ENCODE measurements around the gene DNMT3L. TPM values are rescaled to one million over a fixed set of nuclear protein-coding genes. Genes with fewer than 3 reads are reported as not detected.
"Not testable (repeated sequence)": the region's sequence is repeated elsewhere in the genome, so short reads cannot be mapped to it uniquely, and the experiment has no call there.

Gene DNMT3L
- total RNA-seq, 2 experiments from 2014 or later = not detected

DNA sequence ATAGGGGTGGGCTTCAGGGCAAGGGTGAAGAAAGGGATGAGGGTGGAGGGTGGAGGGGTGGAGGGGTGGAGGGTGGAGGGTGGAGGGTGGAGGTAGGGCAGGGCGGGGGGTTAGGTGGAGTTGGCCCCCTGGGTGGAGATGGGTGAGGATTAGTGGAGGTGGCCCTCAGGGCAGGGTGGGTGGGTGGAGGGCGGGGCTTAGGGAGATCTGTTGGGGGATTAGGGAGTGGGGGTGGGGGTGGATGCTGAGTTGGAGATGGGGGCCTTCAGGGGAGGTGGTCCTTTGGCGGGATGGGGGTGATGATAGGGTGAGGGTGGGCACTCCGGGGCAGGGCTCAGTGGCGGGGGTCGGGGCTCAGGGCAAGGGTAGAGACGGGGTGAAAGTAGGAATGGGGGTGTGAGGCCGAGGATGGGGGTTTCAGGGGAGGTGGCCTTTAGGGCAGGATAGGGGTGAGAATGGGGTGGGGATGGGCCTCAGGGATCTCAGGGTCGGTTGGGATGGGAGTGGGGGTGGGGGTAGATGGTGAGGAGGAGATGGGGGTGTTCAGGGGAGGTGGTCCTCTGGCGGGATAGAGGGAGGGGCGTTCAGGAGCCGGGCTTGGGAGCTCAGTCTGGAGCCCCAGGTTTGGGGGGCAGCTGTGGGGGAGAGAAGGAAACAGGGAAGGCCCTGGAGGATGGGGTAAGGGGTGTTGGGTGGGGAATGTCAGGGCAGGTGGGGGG, 800 bp upstream of the DNMT3L start:
- Mint-ChIP-seq H3K36me3 (ENCODE audit: low read depth) (no peaks in the 10 kb centered on the region), H3K27ac (no peak overlapping the region), H3K27me3 (peaks cover 3% of the 10 kb centered on the region), H3K4me1 (no peaks in the 10 kb centered on the region), H3K9me3 (no peaks in the 10 kb centered on the region), H3K4me3 (no peak overlapping the region)
- CTCF ChIA-PET = no interaction called here
- no peak for DNase-seq
- POLR2A ChIA-PET = no interaction called here

DNA sequence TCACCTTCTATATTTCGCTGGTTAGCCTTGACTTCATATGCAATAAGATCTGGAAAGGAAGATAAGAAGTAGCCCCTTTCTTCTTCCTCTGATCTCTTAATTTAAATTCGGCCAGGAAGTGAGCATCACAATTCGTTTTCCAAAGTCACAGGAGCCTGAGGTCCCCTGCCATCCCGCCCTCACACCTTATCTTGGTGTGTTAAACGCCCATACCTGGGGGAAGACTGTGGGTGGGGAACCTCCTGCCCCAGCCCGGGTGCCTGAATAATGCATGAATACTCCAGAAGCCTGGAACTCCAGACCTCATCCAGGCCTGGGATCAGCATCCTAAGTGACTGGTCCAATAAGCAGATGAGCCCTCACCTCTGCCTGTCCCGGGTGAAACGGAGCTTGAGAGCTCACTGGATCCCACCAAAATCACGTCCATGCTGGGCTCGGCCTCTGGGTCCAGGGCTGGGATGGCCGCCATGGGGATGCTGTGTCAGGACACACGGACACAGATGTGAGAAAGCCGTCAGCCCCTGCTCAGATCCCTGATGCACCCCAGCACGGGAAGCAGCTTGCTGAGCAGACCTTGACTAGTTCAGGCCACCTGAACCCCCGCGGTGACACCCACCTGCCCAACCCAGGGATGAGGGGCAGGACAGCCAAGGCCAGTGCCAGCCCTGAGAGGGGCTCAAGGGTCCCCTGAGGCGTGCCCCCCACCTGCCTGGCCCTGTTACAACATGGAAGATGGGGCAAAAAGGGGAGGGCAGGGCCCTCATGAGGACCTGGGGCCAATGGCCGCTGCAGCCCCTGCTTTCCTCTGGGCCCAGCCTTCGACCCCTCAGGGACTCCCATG, 686 bp downstream of the DNMT3L start:
- H3K27me3 Mint-ChIP-seq = peaks cover 3% of the 10 kb centered on the region
- DNase-seq = no peak
- H3K4me3 Mint-ChIP-seq = no peak overlapping the region
- H3K36me3 Mint-ChIP-seq (ENCODE audit: low read depth) = no peaks in the 10 kb centered on the region
- POLR2A ChIA-PET = no interaction called here
- no peaks in the 10 kb centered on the region for H3K9me3 Mint-ChIP-seq
- CTCF ChIA-PET = no interaction called here
- H3K27ac Mint-ChIP-seq = no peak overlapping the region
- H3K4me1 Mint-ChIP-seq = no peaks in the 10 kb centered on the region

DNA sequence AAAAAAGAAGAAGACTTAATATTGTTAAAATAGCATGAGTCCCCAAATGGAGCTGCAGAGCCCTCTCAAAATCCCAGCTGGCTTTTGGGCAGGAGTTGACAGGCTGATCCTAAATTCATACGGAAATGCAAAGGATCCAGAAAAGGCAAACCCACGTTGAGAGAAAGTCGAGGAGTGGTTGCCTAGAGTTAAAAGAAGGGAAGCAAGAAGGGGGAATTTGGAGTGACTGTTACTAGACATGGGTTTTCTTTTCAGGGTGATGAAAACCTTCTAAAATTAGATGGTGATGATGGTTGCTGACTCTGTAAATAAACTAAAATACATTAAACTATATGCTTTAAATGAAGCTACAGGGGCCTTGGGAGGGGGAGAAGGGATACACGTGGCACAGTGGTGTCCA, 1.6 kb downstream of the DNMT3L start:
- H3K27me3 Mint-ChIP-seq = peaks cover 3% of the 10 kb centered on the region
- ChIA-PET POLR2A (no interaction called here), CTCF (no interaction called here)
- H3K9me3 Mint-ChIP-seq = no peaks in the 10 kb centered on the region
- H3K4me3 Mint-ChIP-seq = no peak overlapping the region
- no peak for DNase-seq
- H3K4me1 Mint-ChIP-seq = no peaks in the 10 kb centered on the region
- no peaks in the 10 kb centered on the region for H3K36me3 Mint-ChIP-seq (ENCODE audit: low read depth)
- H3K27ac Mint-ChIP-seq = no peak overlapping the region

DNA sequence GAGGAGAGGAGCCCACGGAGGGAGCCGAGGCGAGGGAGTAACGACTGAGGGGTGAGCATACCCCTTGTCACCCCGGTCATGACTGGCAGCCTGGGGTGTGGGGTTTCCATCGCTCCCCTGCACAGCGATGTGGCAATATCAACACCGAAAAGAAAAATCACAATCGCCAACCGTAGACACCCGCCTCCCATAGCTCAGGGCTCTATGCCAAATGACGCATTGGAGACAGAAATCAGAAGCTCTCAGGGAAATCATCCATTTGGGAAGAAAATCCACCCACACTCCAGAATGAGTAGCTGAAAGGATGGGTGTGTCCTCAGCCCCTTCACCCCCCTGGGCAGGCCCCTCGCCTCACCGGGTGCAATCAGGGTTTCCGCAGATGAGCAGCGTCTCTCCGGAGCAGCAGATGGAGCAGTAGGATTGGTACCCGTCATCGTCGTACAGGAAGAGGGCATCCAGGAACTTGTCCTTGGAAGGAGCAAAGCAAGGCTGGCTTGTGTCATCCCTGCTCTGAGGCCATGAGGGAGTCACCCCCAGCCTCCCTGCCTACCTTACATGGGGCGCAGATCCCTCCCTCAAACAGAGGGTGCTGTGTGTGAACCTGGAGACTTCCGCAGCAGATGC, 2.5 kb downstream of the DNMT3L start:
- H3K27me3 Mint-ChIP-seq = peaks cover 6% of the 10 kb centered on the region
- POLR2A ChIA-PET = no interaction called here
- H3K9me3 Mint-ChIP-seq = no peaks in the 10 kb centered on the region
- H3K4me1 Mint-ChIP-seq = no peaks in the 10 kb centered on the region
- DNase-seq = no peak
- no peak overlapping the region for H3K4me3 Mint-ChIP-seq
- no peak overlapping the region for H3K27ac Mint-ChIP-seq
- no peaks in the 10 kb centered on the region for H3K36me3 Mint-ChIP-seq (ENCODE audit: low read depth)
- CTCF ChIA-PET = no interaction called here

DNA sequence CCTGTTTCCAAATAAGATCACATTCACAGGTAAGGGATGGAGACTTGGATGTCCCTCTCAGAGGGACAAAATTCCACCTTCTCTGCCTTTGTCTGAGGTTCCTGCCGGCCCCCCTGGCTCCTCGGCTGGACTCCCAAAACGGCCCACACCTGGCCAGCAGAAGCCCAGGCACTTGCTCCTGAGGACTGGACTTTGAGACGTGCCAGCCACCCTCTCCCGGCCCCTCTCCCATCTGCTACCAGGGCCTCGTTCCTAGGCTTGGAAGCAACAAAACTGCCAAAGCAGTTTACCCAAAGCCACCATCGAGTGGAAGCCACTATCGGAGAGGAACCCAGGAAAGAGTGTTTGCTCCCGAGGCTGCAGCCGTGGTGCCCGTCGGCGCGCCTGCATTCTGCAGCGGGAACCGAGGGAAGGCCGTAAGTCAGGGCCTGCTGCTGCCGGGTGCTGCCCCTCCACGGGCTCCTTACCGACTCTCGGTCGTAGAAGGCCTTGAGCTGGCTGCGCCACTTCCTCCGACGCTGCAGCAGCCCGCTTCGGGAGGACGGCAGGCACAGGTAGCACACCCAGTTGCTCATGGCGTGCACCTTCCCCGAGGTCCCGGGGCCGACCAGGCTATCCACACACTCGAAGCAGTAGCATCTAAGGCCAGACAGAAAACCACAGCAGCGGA, 3.5 kb downstream of the DNMT3L start:
- H3K9me3 Mint-ChIP-seq = no peaks in the 10 kb centered on the region
- POLR2A ChIA-PET = no interaction called here
- H3K4me3 Mint-ChIP-seq = no peak overlapping the region
- CTCF ChIA-PET = no interaction called here
- no peaks in the 10 kb centered on the region for H3K4me1 Mint-ChIP-seq
- H3K27me3 Mint-ChIP-seq = peaks cover 11% of the 10 kb centered on the region
- no peak for DNase-seq
- no peaks in the 10 kb centered on the region for H3K36me3 Mint-ChIP-seq (ENCODE audit: low read depth)
- no peak overlapping the region for H3K27ac Mint-ChIP-seq

DNA sequence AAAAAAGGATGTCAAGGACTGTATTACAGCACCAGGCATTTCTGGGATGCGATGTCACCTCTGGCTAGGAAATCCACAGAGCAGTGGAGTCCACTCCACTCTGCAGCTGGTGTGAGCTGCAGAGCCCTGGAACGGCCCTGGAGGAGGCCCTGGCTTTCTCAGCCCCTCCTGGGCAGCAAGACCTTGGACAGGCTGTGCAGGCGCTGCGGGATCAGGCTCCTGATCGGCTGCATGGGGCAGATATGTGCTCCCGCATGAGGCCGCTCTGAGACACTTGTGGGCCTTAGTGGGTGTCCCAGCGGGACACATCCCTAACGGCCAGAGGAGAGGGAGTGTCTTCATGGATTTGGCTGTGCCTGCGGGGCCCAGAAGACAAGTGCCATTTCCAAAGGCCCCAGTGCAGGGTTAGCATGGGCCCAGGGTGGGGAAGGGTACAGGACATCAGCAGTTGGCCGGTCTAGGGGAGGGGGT, 6.2 kb downstream of the DNMT3L start:
- ChIA-PET POLR2A (no interaction called here), CTCF (no interaction called here)
- no peak for DNase-seq
- Mint-ChIP-seq H3K27ac (no peak overlapping the region), H3K4me3 (no peak overlapping the region), H3K27me3 (peaks cover 11% of the 10 kb centered on the region), H3K4me1 (no peaks in the 10 kb centered on the region), H3K9me3 (no peaks in the 10 kb centered on the region), H3K36me3 (ENCODE audit: low read depth) (no peaks in the 10 kb centered on the region)

DNA sequence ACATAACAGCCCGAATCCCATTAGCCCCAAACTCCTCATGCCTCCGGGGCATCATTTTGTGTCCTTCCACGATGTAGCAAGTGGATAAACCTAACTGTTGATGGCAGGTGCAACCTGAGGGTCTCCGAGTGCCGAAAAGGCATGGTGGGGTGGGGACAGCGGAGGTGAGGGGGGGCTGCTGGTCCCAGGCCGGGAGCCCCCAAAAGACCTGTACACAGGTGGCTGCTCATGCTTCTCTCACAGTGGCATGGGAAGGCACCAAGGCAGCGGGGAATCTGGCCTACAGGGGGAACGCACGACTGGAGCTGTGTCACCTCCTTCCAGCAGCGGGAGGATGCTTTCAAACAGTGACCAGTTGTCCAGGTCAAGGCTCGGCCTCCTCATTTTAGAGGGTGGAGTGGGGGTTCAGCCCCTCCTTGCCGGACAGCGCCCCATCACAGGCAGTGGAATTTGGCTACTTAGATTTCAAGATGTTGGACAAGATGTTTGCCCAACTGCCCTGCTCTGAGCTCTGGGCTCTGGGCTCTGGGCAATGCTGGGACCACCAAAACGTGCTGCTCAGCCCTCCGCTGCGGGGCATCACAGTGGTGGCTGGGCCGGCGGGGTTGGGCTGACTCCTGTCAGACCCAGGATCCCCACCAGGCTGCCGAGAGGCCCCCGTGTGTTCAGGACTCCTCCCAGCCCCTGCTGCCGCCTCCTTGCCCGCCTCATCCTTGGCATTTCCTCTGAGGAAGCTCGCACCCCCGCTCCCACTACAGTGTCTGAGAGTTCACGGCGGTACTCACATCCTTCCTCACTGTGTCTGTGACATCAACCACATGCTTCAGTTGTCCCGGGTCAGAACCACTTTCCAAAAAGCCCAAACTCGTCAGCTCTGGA, 7.6 kb downstream of the DNMT3L start:
- Mint-ChIP-seq H3K27me3 (peaks cover 8% of the 10 kb centered on the region), H3K4me1 (no peaks in the 10 kb centered on the region), H3K27ac (no peak overlapping the region), H3K4me3 (no peak overlapping the region), H3K9me3 (no peaks in the 10 kb centered on the region), H3K36me3 (ENCODE audit: low read depth) (no peaks in the 10 kb centered on the region)
- CTCF ChIA-PET = no interaction called here
- POLR2A ChIA-PET = no interaction called here
- no peak for DNase-seq

DNA sequence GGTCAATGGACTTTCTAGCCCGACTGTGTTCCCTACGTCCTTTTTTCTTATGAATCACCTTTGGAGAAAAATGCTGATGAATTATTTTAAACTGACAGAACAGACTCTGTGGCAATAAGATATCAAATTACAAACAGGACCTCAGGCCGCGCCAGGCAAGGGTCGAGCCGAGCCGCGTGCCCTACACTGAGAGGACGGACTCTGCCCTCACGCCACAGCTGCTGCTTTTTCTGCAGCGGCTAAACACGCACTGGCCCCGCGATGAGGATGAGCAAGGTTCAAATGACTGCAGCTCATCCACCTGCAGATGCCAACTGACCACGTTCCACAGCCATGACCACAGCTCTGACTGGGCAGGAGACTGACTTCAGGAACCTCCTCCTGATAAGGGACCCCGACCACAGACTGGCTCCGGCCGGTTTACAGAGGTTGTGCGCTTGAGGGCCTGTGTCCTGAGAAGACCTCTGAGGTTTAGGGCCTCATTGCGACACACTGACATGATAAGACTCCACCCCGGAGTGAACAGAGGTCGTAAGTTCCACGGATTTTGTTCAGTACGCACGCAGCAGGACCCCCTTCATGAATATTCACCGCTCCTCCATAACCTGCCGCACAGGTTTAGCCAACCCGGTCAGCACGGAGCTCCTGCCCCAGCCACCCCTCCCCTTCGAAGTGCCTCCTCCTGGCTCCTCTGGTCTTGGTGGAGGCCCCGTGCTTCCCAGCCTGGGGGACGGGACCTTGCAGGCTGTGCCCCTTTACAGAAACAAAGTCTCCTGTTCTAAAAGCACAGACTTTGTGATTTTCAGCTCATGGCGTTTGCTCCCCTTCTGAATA, 12.3 kb downstream of the DNMT3L start:
- H3K4me1 Mint-ChIP-seq; DNase-seq; H3K27me3 Mint-ChIP-seq; CTCF ChIA-PET; H3K4me3 Mint-ChIP-seq; POLR2A ChIA-PET; H3K9me3 Mint-ChIP-seq; H3K36me3 Mint-ChIP-seq (ENCODE audit: low read depth); H3K27ac Mint-ChIP-seq: not testable (repeated sequence)

DNA sequence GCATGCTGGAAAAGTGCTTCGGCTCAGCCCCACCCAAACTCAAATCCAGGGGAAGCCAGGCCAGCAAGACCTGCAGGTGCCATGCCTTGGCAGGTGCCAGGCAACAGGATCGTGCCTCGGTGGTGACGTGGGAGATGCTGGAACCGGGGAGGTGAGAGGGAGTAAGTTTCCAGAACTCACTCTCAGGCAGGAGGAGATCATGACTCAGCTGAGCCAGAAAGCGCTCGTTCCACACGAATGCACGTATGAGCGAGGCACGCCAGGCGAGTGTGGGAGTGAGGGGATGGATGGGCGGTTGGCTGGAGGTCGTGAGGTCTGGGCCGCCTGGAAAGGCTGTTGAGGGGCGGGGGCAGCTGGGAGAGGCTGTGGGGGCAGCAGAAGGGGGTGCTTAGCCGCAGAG, 13.8 kb downstream of the DNMT3L start:
- H3K4me1 Mint-ChIP-seq; H3K36me3 Mint-ChIP-seq (ENCODE audit: low read depth); H3K9me3 Mint-ChIP-seq; DNase-seq; H3K27me3 Mint-ChIP-seq; POLR2A ChIA-PET; H3K4me3 Mint-ChIP-seq; H3K27ac Mint-ChIP-seq; CTCF ChIA-PET: not testable (repeated sequence)

DNA sequence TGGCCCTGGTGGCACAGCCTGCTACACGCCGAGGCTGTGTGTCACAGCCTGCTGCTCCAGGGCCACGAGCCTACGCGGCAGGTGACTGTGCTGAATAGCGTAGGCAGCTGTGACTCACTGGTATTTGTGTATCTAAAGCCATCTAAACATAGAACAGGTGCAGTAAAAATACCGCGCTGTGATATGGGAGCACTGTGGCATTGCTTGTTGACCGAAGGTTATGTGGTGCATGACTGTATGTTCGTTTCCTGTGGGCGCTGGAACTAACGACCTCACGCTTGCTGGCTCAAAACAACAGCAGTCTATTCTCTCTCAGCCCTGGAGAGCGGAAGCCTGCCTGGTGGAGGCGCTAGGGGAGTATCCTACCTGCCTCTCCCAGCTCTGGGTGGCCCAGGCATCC, 17.7 kb downstream of the DNMT3L start:
- H3K4me1 Mint-ChIP-seq; H3K36me3 Mint-ChIP-seq (ENCODE audit: low read depth); POLR2A ChIA-PET; CTCF ChIA-PET; H3K27me3 Mint-ChIP-seq; H3K4me3 Mint-ChIP-seq; H3K9me3 Mint-ChIP-seq; H3K27ac Mint-ChIP-seq; DNase-seq: not testable (repeated sequence)

DNA sequence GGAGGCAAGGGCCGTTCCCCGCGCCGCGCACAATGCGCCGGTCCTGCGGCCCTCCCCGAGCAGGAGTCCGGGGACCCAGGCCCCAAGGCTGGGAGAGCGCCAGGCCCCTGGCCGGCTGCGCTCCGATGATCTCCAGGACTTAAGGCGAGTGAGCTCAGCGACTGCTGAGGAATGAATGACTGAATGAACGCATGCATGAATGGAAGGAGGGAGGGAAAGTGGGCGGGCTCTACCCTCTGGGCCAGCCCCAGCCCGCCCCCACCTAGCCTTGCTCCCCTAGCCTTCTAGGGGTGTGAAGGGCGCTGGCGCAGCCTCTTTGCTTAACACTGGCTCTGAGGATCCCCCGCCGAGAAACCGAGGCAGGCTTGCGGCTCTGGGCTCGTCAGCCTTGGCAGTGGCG, 20.4 kb downstream of the DNMT3L start:
- POLR2A ChIA-PET; H3K4me3 Mint-ChIP-seq; H3K4me1 Mint-ChIP-seq; CTCF ChIA-PET; H3K27ac Mint-ChIP-seq; H3K9me3 Mint-ChIP-seq; H3K36me3 Mint-ChIP-seq (ENCODE audit: low read depth); DNase-seq; H3K27me3 Mint-ChIP-seq: not testable (repeated sequence)

DNA sequence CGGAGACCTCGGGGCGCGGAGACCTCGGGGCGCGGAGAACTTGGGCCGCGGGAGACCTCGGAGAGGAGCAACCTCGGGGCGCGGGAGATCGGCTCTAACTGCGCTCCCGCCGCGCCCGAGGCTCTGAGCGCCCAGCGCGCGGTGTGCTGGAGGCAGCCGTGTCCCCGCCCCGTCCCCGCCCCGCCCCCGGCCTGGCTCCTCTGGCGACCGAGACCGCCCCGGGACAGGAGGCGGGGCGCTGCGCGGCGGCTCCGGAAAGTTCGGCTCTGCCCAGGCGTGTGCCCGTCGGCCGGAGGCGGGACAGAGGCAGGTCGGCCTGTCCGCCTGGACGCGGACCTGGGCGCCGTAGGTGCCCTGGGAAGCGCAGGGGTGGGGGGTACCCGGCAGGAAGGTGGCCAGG, 20.9 kb downstream of the DNMT3L start, which contains the start of gene ICOSLG:
Gene ICOSLG, minus strand, starts transcription at position 102 of the 400 bp plus-strand sequence. CDS start 126 bp downstream, outside the sequence.
- POLR2A ChIA-PET; H3K27me3 Mint-ChIP-seq; DNase-seq; H3K36me3 Mint-ChIP-seq (ENCODE audit: low read depth); H3K27ac Mint-ChIP-seq; H3K9me3 Mint-ChIP-seq; H3K4me3 Mint-ChIP-seq; CTCF ChIA-PET; H3K4me1 Mint-ChIP-seq: not testable (repeated sequence)
